Sigmoid colon (tissue), 7 donors: Measurements from ENCODE around the gene PDE1A. TPM values are rescaled to one million over a fixed set of nuclear protein-coding genes. Genes with fewer than 3 reads are reported as not detected.

ENCODE experiments used
- DNase-seq: peaks from one replicate; pipeline ENCODE4 v3.0.0-alpha.2; 2019
- H3K27ac ChIP-seq, 4 donors: fragments of 200-600 bp; sonication (generic); one replicate each; pipeline ENCODE4 v1.5.1; 2016 to 2019; ENCODE audit warnings: mild to moderate bottlenecking in 1 of 4
- H3K27me3 ChIP-seq, 3 donors: fragments of 200-600 bp; sonication (generic); one replicate each; pipeline ENCODE4 v1.5.1; 2019; ENCODE audit warnings: mild to moderate bottlenecking in 1 of 3
- H3K36me3 ChIP-seq, 4 donors: fragments of 200-600 bp; sonication (generic); one replicate each; pipeline ENCODE4 v1.5.1; 2016 to 2019
- H3K4me1 ChIP-seq, 4 donors: fragments of 200-600 bp; sonication (generic); one replicate each; pipeline ENCODE4 v1.5.1; 2017 to 2019
- H3K4me3 ChIP-seq, 4 donors: fragments of 200-600 bp; sonication (generic); one replicate each; pipeline ENCODE4 v1.5.1; 2017 to 2019; ENCODE audit warnings: mild to moderate bottlenecking in 2 of 4, moderate library complexity in 1 of 4
- H3K9me3 ChIP-seq, 4 donors: fragments of 200-600 bp in 3 of 4; sonication (generic) in 3 of 4; one replicate each; pipeline versions ENCODE4 v1.5.1 to v1.6.1; 2013 to 2019
- EP300 ChIP-seq, 4 donors: sonication (generic); formaldehyde crosslinking; IDR thresholded peaks; one replicate each; pipeline ENCODE4 v1.6.1; 2017; ENCODE audit warnings: antibody characterized with exemption in 4 of 4
- POLR2A ChIP-seq, 2 donors: fragments of 450-650 bp; IDR thresholded peaks; one replicate each; pipeline ENCODE4 v1.6.1; 2016; ENCODE audit warnings: antibody characterized with exemption in 2 of 2, mild to moderate bottlenecking in 2 of 2, moderate library complexity in 2 of 2
- POLR2AphosphoS5 ChIP-seq, 4 donors: sonication (generic); formaldehyde crosslinking; IDR thresholded peaks; one replicate each; pipeline ENCODE4 v1.6.1; 2017; ENCODE audit warnings: antibody characterized with exemption in 4 of 4
- WGBS, 2 donors: extraction: QIAGEN DNeasy Blood & Tissue Kit; methylation state at CpG; one replicate each; pipeline ENCODE4 v1.1.7; 2013; 5-methylcytosine and 5-hydroxymethylcytosine counted together
- intact Hi-C: fragments of 100-400 bp; cut with DNase I; formaldehyde crosslinking; loops from one replicate; pipeline ENCODE4 v1.15.1; 2023
- polyA plus RNA-seq, 3 donors: library from polyadenylated mRNA; stranded (reverse); fragments of 200-250 nt; gene quantifications; one replicate each; pipeline ENCODE4 v1.2.3, GENCODE V29; 2013
- total RNA-seq, 4 donors: library from RNA; depleted of rRNA; stranded (reverse); fragments of >200 nt; gene quantifications; one replicate each; pipeline ENCODE4 v1.1.0, GENCODE V29; 2016
- TF ChIP-seq, protein P1 (sequence below), 4 experiments: fragments of 450-650 bp in 3 of 4; fragments of 200-600 bp in 1 of 4; IDR thresholded peaks; one replicate each; pipeline ENCODE4 v1.5.1; 2016 to 2019; ENCODE audit warnings: antibody characterized with exemption in 4 of 4, mild to moderate bottlenecking in 3 of 4, moderate library complexity in 2 of 4
- donor health status: healthy with polysubstance abuse.
- donor health status: Bipolar disorder and iron deficiency.
- donor health status: healthy.

PDE1A gene
- total and polyA plus RNA-seq, 7 donors, result 0.69 to 37.1 (median 17.2) TPM

DNA sequence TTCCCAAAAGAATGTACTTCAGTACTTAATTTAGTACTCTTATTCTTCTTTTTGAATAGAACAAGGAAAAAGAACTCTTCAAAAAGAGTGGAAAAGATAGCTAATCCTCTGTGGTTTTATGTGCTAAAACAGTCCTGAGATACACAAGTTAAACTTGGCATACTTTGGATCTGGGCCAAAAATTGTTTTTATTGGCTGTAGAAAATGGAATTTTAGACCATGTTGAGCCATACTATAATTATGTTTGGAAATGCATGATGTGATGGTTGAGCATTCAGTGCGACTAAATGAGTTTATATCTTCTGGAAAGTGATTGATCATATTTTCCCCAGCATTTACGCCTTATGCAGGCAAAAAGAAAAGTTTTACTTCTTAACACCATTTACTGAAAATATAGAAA is 18.0 kb upstream of the PDE1A start:
- no peak for TF ChIP-seq POLR2AphosphoS5 (IDR thresholded peaks at IDR 0.05)
- TF ChIP-seq POLR2A (IDR thresholded peaks at IDR 0.05), result no peak
- no peak for TF ChIP-seq EP300 (IDR thresholded peaks at IDR 0.05)
- TF ChIP-seq, protein P1, sequence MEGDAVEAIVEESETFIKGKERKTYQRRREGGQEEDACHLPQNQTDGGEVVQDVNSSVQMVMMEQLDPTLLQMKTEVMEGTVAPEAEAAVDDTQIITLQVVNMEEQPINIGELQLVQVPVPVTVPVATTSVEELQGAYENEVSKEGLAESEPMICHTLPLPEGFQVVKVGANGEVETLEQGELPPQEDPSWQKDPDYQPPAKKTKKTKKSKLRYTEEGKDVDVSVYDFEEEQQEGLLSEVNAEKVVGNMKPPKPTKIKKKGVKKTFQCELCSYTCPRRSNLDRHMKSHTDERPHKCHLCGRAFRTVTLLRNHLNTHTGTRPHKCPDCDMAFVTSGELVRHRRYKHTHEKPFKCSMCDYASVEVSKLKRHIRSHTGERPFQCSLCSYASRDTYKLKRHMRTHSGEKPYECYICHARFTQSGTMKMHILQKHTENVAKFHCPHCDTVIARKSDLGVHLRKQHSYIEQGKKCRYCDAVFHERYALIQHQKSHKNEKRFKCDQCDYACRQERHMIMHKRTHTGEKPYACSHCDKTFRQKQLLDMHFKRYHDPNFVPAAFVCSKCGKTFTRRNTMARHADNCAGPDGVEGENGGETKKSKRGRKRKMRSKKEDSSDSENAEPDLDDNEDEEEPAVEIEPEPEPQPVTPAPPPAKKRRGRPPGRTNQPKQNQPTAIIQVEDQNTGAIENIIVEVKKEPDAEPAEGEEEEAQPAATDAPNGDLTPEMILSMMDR (IDR thresholded peaks at IDR 0.05), result no peak
- 59 to 72% methylated on average over 2 of the region's 2 CpGs for WGBS, 2 donors
- H3K27ac ChIP-seq, result no peak overlapping the region
- no peak for DNase-seq
- no peaks in the 10 kb centered on the region for H3K36me3 ChIP-seq
- intact Hi-C loops, result no loop called here
- no peak overlapping the region for H3K4me3 ChIP-seq
- H3K27me3 ChIP-seq, result no peaks in the 10 kb centered on the region
- H3K4me1 ChIP-seq, result no peaks in the 10 kb centered on the region
- H3K9me3 ChIP-seq, result no peaks in the 10 kb centered on the region

DNA sequence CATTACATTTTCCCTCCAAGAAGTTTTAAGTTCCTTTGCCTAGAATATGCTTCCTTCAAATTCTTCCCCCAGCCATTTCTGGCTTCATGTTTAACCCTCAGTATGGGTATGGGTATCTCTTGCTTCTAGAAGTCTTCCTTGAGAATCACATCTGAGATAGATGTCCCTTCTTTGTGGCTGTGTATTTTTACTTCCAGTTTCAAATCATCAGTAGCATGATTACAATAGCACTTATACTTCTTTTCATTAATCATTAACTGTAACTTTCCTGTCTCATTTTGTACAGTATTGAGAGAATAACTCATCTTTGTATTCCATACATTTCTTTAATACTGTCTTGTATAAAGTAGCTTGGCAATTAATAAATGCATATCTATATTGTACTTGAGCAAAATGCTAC is 17.3 kb upstream of the PDE1A start:
- Histone ChIP-seq H3K4me1 (no peaks in the 10 kb centered on the region), H3K36me3 (no peaks in the 10 kb centered on the region), H3K9me3 (no peaks in the 10 kb centered on the region), H3K4me3 (no peak overlapping the region), H3K27me3 (no peaks in the 10 kb centered on the region), H3K27ac (no peak overlapping the region)
- DNase-seq, result no peak
- no peak for TF ChIP-seq POLR2AphosphoS5 (IDR thresholded peaks at IDR 0.05)
- TF ChIP-seq, protein P1 (IDR thresholded peaks at IDR 0.05), result no peak
- TF ChIP-seq POLR2A (IDR thresholded peaks at IDR 0.05), result no peak
- TF ChIP-seq EP300 (IDR thresholded peaks at IDR 0.05), result no peak
- intact Hi-C loops, result no loop called here

DNA sequence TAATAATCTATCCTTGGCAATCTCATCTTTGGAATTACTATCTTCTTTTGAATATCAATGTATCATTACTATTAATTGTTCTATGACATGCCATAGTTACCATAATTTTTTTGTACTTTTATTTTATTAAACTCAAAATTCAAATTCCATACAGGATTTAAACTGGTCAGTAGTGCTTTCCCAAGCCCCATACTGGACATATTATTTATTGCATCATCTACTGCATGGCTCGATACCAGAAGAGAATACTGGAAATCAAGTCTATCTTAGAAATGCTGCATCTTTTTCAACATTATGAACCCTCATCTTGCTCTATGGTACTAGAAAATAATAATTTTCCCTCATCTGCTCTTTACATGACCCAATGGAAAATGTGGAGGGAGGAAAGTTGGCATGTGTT is 9.4 kb upstream of the PDE1A start:
- Histone ChIP-seq H3K9me3 (no peaks in the 10 kb centered on the region), H3K4me1 (no peaks in the 10 kb centered on the region), H3K27ac (no peak overlapping the region), H3K4me3 (no peak overlapping the region), H3K36me3 (no peaks in the 10 kb centered on the region), H3K27me3 (no peaks in the 10 kb centered on the region)
- WGBS, 2 donors, result 94% methylated on average over 1 of the region's 1 CpG
- no peak for DNase-seq
- intact Hi-C loops, result no loop called here
- TF ChIP-seq POLR2AphosphoS5 (IDR thresholded peaks at IDR 0.05), result no peak
- TF ChIP-seq POLR2A (IDR thresholded peaks at IDR 0.05), result no peak
- TF ChIP-seq, protein P1 (IDR thresholded peaks at IDR 0.05), result no peak
- TF ChIP-seq EP300 (IDR thresholded peaks at IDR 0.05), result no peak

DNA sequence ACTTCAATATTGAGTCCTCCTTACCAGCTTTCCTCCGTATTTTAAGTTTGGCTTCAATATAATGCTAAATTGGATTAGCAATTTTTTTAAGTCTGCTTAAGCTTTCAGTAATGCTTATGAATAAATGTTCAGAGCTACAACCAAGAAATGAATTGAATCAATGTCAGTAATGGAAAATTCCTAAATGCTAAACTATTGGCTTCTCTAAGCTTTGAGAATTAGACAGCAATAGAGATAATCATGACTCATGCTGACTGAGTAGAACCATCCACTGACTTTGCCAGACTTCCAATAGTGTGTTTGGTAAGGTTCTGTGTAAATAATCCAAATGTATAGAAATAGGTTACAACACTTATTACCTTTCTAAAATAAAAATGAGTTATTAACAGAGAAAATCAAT is 8.9 kb upstream of the PDE1A start:
- Histone ChIP-seq H3K36me3 (no peaks in the 10 kb centered on the region), H3K27ac (no peak overlapping the region), H3K9me3 (no peaks in the 10 kb centered on the region), H3K4me3 (no peak overlapping the region), H3K4me1 (no peaks in the 10 kb centered on the region), H3K27me3 (no peaks in the 10 kb centered on the region)
- DNase-seq, result no peak
- TF ChIP-seq EP300 (IDR thresholded peaks at IDR 0.05) (no peak), POLR2A (IDR thresholded peaks at IDR 0.05) (no peak), POLR2AphosphoS5 (IDR thresholded peaks at IDR 0.05) (no peak)
- TF ChIP-seq, protein P1 (IDR thresholded peaks at IDR 0.05), result no peak
- WGBS, 2 donors, result 85 to 88% methylated on average over 1 of the region's 1 CpG
- intact Hi-C loops, result no loop called here

DNA sequence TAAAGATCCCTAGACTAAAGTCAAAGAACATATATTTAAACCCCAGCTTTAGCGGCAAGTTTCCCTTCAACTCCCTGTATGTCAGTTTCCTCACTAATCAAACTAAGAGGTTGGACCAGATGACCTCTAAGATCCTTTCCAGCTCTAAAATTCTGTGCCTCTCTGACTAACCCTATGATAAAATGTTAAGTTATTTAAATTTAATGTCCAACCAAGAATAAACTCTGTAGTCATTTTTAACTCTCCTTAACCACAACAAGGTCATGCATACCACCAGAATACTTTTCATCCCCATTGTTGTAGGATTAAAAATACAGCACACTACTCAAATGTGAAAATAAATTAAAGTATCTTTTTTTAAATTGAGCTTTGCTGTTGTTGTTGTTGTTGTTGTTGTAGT is 5.2 kb upstream of the PDE1A start:
- peaks cover 0 to 9% (median 3%) of the 10 kb centered on the region in 4 donors for H3K4me1 ChIP-seq
- no peaks in the 10 kb centered on the region for H3K9me3 ChIP-seq
- no peak for DNase-seq
- WGBS, 2 donors, result 98% methylated on average over 1 of the region's 1 CpG
- H3K27ac ChIP-seq, result no peak overlapping the region
- H3K36me3 ChIP-seq, result no peaks in the 10 kb centered on the region
- intact Hi-C loops, result no loop called here
- no peaks in the 10 kb centered on the region for H3K27me3 ChIP-seq
- no peak overlapping the region for H3K4me3 ChIP-seq
- TF ChIP-seq EP300 (IDR thresholded peaks at IDR 0.05) (no peak), POLR2AphosphoS5 (IDR thresholded peaks at IDR 0.05) (no peak), POLR2A (IDR thresholded peaks at IDR 0.05) (no peak)
- TF ChIP-seq, protein P1 (IDR thresholded peaks at IDR 0.05), result no peak
